Memory B cell (primary cell): ENCODE data around the gene CLEC2D.
A peak's percentile ranks its signal among the peaks of the same experiment; 100 is the strongest.

ENCODE experiments used
- ATAC-seq: fragments of 150-1000 bp; cut with Tn5 transposase; 2 replicates; pipeline ENCODE4 v1.10.0; 2021; ENCODE audit warnings: low read depth, mild to moderate bottlenecking, moderate library complexity
- DNase-seq, 2 donors: peaks; one replicate each; pipeline ENCODE4 v3.0.0; 2022; ENCODE audit warnings: low spot score in 2 of 2
- H3K27ac Mint-ChIP-seq: one replicate; pipeline ENCODE4 v1.8.0; 2022; ENCODE audit warnings: mild to moderate bottlenecking, moderate library complexity, mixed read lengths
- H3K27me3 Mint-ChIP-seq: one replicate; pipeline ENCODE4 v1.8.0; 2022; ENCODE audit warnings: mixed read lengths
- H3K36me3 Mint-ChIP-seq: one replicate; pipeline ENCODE4 v1.8.0; 2022; ENCODE audit warnings: mild to moderate bottlenecking, mixed read lengths
- H3K4me1 Mint-ChIP-seq: one replicate; pipeline ENCODE4 v1.8.0; 2022; ENCODE audit warnings: mixed read lengths
- H3K4me3 Mint-ChIP-seq: one replicate; pipeline ENCODE4 v1.8.0; 2022; ENCODE audit warnings: mild to moderate bottlenecking, moderate library complexity, mixed read lengths
- H3K9me3 Mint-ChIP-seq: one replicate; pipeline ENCODE4 v1.8.0; 2022; ENCODE audit warnings: mixed read lengths

Gene CLEC2D

GRCh38 chr12:9646794-9647781, 22.4 kb upstream of the CLEC2D start:
- H3K36me3 Mint-ChIP-seq = peaks cover 15% of the 10 kb centered on the region
- peak overlapping the region; percentile 98 for H3K27ac Mint-ChIP-seq
- peaks cover 3% of the 10 kb centered on the region for H3K9me3 Mint-ChIP-seq
- H3K4me1 Mint-ChIP-seq = peaks cover 42% of the 10 kb centered on the region
- H3K27me3 Mint-ChIP-seq = no peaks in the 10 kb centered on the region
- DNase-seq = no peak
- ATAC-seq = no peak
- H3K4me3 Mint-ChIP-seq = peak overlapping the region; percentile 94

DNA sequence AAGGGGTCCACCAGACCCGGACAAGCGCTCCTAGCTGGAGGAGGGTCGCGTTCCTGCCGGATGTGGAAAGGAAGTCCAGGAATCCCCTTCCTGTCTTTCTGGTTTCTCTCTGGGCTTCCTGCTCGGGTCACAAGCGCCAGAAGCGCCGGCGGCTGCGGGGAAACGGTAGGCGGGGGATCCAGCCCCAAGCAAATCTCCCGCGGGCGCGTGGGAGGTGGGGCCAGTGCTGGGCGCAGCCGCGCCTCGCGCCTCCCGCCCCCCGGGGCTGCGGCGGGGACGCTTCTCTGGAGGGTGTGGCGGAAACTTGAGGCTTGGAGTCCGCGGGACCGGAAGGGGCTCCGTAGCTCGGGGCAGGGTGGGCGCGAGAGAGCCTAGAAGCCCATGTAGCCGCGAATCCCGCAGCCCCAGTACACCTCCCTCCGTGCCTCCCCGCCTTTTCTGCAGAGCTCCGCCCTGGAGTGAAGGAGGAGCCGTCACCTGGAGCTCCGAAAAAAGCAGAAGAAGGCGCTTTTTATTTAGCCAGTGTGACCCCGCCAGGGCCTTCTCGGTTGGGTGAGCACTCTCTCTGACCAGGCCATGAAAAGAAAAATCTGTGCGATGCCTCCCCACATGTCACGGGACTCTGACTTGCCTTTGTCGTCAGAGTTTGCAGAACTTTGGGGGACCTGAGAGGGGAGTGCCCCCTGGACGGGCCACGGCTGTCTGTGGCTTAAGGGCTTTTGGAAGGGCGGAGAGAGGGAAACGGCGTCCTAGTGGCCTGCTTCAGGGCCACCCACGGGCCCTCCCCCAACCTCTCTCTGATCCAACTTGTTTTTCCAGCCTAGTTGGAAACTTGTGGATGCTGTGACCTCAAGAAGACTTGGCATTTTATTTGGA, 21.4 kb upstream of the CLEC2D start:
- Mint-ChIP-seq H3K4me3 (peak overlapping the region; percentile 94), H3K27me3 (no peaks in the 10 kb centered on the region), H3K4me1 (peaks cover 34% of the 10 kb centered on the region), H3K36me3 (peaks cover 17% of the 10 kb centered on the region), H3K27ac (peak overlapping the region; percentile 98), H3K9me3 (peaks cover 3% of the 10 kb centered on the region)
- ATAC-seq (peak; percentile 70), DNase-seq (peak; percentile 85 to 89)

DNA sequence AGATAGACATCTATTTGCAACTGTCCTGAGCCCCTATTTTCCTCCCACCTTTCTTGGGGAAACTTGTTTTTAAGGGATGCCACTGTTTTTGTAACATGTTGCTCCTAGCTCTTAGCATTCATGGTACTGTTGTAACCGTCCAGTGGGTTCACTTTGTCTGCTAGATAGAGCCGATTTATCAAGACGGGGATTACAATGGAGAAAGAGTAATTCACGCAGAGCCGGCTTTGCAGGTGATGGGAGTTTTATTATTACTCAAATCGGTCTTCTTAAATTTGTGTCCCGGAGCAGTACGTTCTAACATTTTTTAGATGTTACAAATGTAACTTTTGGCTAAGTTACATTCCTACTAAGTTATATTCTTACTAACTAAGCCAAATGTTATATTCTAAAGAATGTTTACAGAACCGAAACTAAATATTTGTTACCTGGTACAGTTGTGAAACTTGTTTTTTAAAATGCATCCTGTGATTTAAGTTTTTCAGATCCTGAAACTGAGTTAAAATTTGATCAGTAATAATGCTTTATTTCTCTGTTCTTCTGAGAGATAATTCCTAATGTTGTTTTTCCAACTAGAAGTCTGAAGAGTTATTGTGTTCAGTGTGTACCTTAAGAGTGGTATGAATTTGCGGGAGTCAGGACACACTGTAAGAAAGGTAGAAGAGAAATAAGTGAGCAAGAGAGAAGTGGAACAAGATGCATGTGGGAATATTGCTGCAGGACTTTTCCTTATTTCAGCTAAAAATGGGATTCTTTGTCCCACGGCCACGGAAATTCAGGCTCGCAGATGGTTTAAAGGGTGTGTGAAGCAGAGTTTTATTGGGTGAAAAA, 20.6 kb upstream of the CLEC2D start:
- H3K4me3 Mint-ChIP-seq = peak overlapping the region; percentile 94
- ATAC-seq (no peak), DNase-seq (no peak)
- H3K36me3 Mint-ChIP-seq = peaks cover 23% of the 10 kb centered on the region
- peaks cover 3% of the 10 kb centered on the region for H3K9me3 Mint-ChIP-seq
- peak overlapping the region; percentile 98 for H3K27ac Mint-ChIP-seq
- H3K27me3 Mint-ChIP-seq = no peaks in the 10 kb centered on the region
- H3K4me1 Mint-ChIP-seq = peaks cover 38% of the 10 kb centered on the region

DNA sequence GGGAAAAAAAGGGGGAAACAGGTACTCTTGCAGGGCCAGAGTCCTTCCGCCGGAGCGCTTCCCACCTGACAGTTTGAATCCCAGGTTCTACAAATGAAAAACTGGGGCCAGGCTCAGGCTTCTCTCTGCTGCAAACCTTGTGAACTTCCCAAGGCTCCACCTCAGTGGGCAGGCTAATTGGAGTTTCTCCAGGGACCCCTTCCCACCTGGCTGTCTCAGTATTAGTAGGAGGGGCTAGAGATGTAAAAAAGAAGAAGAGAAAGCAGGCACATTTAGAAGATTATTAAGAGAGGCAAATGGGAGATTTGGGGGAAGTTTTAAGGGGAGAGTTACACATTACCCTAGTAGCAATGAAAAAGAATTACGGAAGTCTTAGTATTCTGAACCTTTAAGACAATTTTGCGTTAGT, 20.0 kb upstream of the CLEC2D start:
- no peaks in the 10 kb centered on the region for H3K27me3 Mint-ChIP-seq
- ATAC-seq (peak; percentile 14), DNase-seq (peak; percentile 45 to 53)
- peak overlapping the region; percentile 94 for H3K4me3 Mint-ChIP-seq
- H3K27ac Mint-ChIP-seq = peak overlapping the region; percentile 98
- peaks cover 3% of the 10 kb centered on the region for H3K9me3 Mint-ChIP-seq
- H3K36me3 Mint-ChIP-seq = peaks cover 26% of the 10 kb centered on the region
- peaks cover 41% of the 10 kb centered on the region for H3K4me1 Mint-ChIP-seq

GRCh38 chr12:9650151-9650576, 19.3 kb upstream of the CLEC2D start:
- peaks cover 43% of the 10 kb centered on the region for H3K4me1 Mint-ChIP-seq
- H3K27me3 Mint-ChIP-seq = no peaks in the 10 kb centered on the region
- ATAC-seq = no peak
- H3K27ac Mint-ChIP-seq = peak overlapping the region; percentile 98
- no peak for DNase-seq
- peaks cover 3% of the 10 kb centered on the region for H3K9me3 Mint-ChIP-seq
- peaks cover 31% of the 10 kb centered on the region for H3K36me3 Mint-ChIP-seq
- peak overlapping the region; percentile 94 for H3K4me3 Mint-ChIP-seq

GRCh38 chr12:9651265-9651729, 18.2 kb upstream of the CLEC2D start:
- Mint-ChIP-seq H3K27ac (peak overlapping the region; percentile 98), H3K4me3 (peak overlapping the region; percentile 94), H3K36me3 (peaks cover 38% of the 10 kb centered on the region), H3K4me1 (peaks cover 48% of the 10 kb centered on the region), H3K27me3 (no peaks in the 10 kb centered on the region), H3K9me3 (no peaks in the 10 kb centered on the region)
- DNase-seq (no peak), ATAC-seq (no peak)

- ATAC-seq (no peak), DNase-seq (no peak)
- Mint-ChIP-seq H3K4me1 (peaks cover 21% of the 10 kb centered on the region), H3K4me3 (no peak overlapping the region), H3K27ac (no peak overlapping the region), H3K9me3 (peaks cover 3% of the 10 kb centered on the region), H3K36me3 (peaks cover 53% of the 10 kb centered on the region), H3K27me3 (no peaks in the 10 kb centered on the region)
Measured at GRCh38 chr12:9660046-9660445, 9.5 kb upstream of the CLEC2D start.

DNA sequence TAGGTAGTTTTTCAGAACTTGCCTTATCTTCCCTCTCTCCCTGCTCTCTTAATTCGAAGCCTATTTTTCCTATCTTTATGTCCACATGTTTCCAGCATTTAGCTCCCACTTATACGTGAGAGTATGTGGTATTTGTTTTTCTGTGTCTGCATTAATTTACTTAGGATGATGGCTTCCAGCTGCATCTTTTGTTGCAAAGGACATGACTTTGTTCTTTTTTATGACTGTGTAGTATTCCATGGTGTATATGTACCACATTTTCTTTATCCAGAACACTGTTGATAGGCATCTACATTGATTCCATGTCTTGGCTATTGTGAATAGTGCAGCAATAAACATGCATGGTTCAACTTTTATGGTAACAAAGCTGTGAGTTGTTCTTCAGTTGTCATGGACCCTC, 7.8 kb upstream of the CLEC2D start:
- peaks cover 51% of the 10 kb centered on the region for H3K36me3 Mint-ChIP-seq
- H3K4me3 Mint-ChIP-seq = no peak overlapping the region
- H3K4me1 Mint-ChIP-seq = peaks cover 13% of the 10 kb centered on the region
- no peaks in the 10 kb centered on the region for H3K27me3 Mint-ChIP-seq
- ATAC-seq (no peak), DNase-seq (no peak)
- no peak overlapping the region for H3K27ac Mint-ChIP-seq
- peaks cover 3% of the 10 kb centered on the region for H3K9me3 Mint-ChIP-seq

GRCh38 chr12:9662488-9662887, 7.0 kb upstream of the CLEC2D start:
- ATAC-seq (no peak), DNase-seq (no peak)
- Mint-ChIP-seq H3K4me3 (no peak overlapping the region), H3K4me1 (peaks cover 18% of the 10 kb centered on the region), H3K27me3 (no peaks in the 10 kb centered on the region), H3K9me3 (peaks cover 5% of the 10 kb centered on the region), H3K36me3 (peaks cover 54% of the 10 kb centered on the region), H3K27ac (no peak overlapping the region)

DNA sequence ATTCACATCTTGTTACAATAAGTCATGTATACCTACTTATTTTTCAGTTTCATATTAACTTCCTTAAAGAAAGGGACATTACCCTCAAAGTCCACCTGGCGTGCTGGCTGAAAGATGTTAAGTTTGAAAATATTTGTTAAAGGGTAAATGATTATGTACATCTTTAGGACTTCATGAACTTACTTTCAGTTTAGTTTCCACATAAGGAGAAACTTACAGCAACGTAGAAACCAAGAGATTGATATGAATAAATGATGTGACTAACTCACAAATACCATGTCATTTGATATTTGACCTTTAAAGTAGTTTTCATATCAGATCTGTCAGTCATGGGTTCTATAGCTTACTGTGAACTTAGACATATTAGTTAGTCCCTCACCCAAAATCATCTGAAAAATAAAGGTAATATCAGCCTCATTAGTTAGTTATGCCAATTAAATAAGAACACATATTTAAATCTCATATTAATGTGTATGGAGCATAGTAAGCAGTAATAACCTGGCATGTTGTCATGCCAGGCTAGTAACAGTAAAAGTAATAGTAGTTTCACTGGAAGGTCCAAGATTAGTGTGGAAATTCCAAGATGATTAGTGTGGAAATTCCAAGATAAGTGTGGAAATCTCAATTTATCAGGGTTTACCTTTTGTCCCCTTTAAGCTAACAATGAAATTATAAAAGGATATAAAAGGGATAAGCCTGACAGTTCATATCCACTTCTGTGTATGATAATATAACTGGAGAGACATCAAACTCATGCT, 1.9 kb upstream of the CLEC2D start:
- peaks cover 2% of the 10 kb centered on the region for H3K9me3 Mint-ChIP-seq
- ATAC-seq (peak; percentile 64), DNase-seq (no peak)
- peak overlapping the region; percentile 63 for H3K4me3 Mint-ChIP-seq
- peaks cover 48% of the 10 kb centered on the region for H3K4me1 Mint-ChIP-seq
- peaks cover 35% of the 10 kb centered on the region for H3K36me3 Mint-ChIP-seq
- H3K27ac Mint-ChIP-seq = peak overlapping the region; percentile 91
- H3K27me3 Mint-ChIP-seq = no peaks in the 10 kb centered on the region

- Mint-ChIP-seq H3K27ac (peak overlapping the region; percentile 91), H3K9me3 (peaks cover 2% of the 10 kb centered on the region), H3K4me1 (peaks cover 54% of the 10 kb centered on the region), H3K36me3 (peaks cover 35% of the 10 kb centered on the region), H3K4me3 (peak overlapping the region; percentile 39), H3K27me3 (no peaks in the 10 kb centered on the region)
- DNase-seq (no peak), ATAC-seq (no peak)
Measured at GRCh38 chr12:9668161-9669018, 1.1 kb upstream of the CLEC2D start.

DNA sequence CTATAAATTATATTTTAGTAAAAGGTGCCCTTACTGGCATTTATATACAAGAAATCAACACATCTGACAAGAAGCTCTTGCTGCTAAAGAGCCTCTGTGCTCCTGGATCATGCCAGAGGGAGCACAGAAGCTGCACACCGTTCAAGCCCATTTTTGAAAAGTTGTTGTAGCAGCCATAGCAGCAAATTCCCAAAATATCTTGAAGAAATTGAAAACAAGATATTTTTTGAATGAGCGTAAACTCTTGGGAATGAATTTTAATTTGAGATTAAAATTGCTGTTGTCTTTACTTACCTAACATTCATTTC, 540 bp upstream of the CLEC2D start:
- H3K27me3 Mint-ChIP-seq = no peaks in the 10 kb centered on the region
- peaks cover 32% of the 10 kb centered on the region for H3K36me3 Mint-ChIP-seq
- no peak for ATAC-seq
- H3K9me3 Mint-ChIP-seq = peaks cover 2% of the 10 kb centered on the region
- DNase-seq = no peak
- H3K4me1 Mint-ChIP-seq = peaks cover 57% of the 10 kb centered on the region
- H3K27ac Mint-ChIP-seq = peak overlapping the region; percentile 91
- no peak overlapping the region for H3K4me3 Mint-ChIP-seq
